GM18858 (cell line): ENCODE results near the gene MT1E.
"Not testable (repeated sequence)": the region's sequence is repeated elsewhere in the genome, so short reads cannot be mapped to it uniquely, and the experiment has no call there.

Source experiments
- ATAC-seq: cut with Tn5 transposase; IDR thresholded peaks from one replicate; pipeline ENCODE4 v1.9.1; 2021; ENCODE audit not compliant: unreplicated experiment

MT1E gene

DNA sequence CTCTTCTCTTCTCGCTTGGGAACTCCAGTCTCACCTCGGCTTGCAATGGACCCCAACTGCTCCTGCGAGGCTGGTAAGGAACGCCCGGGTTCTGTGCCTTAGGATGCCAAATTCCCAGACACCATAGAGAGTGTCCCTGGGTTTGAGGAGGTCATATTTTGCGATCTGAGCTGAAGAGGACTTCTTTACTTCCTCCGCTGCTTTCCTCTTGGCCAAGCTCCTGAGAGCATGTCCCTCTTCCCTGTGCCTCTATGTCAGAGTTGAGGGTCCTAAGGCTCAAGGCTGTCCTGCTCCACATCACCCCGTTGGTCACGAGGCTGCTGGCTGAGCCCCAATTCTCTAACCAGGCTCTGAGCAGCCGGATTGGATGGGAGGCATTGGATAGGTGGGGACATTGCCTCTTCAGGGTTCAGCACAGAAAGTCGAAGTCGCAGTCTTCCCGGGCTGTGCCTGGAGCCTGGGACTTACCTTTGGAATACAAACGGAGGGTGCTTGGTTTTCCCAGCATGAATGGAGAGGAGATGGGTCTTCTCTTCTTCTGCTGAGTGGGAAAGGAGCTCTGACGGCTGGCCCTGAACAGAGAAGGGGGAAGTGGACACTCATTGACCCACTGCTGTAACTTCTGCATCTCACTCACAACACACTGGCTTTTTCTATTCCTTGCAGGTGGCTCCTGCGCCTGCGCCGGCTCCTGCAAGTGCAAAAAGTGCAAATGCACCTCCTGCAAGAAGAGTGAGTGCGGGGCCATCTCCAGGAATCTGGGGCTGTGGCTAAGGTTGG, 44.4 kb downstream of the MT1E start:
- no peak for ATAC-seq

DNA sequence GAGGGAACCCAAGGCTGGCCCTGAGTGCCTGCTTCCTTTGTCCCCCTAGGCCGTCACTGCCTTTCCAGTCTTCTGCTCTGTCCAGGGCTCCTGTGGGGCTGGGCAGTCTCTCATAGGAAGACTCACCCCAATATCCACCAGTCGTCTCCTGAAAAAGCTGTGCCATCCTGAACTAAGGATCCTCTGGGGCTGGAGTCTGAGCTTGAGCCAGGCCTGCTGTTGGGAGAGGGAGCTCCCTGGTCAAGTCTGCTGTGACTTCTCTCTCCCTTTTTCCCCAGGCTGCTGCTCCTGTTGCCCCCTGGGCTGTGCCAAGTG, 45.0 kb downstream of the MT1E start:
- no peak for ATAC-seq

DNA sequence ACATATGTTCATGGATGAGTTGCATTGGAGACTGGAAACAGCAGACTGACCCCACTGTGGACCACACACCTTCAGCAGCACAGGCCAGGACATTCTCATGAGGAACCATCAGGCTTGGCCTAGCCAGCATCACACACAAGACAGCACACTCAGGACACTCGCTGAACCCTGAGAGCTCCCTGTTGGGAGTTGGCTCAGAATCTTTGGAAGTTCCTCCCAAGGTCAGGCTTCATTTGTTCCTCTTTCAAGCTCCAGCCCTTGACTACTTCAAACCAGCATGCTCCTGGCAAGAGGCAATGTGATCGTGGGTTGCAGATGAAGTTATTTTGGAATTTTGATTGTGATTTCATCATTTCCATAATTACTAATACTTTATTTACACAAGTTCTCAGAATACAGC, 46.1 kb downstream of the MT1E start:
- not testable (repeated sequence) for ATAC-seq

DNA sequence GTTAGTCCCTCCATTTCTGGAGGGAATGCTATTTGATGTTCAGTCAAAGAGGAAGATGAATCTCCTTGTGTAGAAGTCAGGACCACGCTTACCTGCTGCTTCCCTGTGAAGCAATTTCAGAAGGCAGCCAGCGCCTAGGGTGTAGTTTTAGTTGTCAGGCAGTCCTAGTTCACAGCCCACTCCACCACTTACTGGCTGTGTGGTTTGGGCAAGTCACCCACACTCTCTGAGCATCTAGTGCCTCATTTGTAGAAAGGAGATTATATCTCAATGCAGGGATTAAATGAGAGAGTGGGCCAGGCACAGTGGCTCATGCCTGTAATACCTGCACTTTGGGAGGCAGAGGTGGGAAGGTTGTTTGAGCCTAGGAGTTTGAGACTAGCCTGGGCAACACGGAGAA, 46.6 kb downstream of the MT1E start:
- ATAC-seq: not testable (repeated sequence)

DNA sequence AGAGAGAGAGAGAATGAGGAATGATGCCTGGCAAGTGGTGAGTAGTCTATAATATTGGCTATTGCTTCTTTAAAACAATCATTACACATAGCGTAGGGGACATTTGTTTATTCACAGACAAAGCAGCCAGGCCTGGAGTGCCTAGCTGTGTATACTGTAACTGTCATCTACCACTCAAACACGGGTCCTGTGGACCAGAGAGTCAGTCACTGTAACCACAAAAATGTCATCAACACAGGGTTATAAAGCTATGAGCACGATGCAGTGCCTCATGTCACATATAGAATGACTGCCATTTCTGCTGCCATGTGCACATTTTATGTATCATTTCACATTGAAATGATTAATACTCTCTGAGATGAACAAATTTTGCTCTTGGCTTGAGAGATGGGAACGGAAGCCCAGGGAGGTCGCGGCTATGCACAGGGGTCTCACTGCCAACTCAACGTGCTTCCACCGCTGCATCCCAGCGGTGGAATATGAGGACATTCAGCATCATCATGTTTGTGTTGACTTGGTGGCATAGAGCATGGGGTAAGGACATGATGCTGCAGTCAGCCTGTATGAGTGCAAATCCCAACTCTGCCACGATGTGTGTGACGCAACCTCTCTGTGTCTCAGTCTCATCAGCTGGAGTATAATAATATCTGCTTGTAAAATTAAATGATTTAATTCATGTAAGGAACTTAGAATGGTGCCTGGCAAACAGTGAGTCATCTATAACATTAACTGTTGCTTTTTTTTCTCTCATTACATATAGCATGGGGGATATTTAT, 47.4 kb downstream of the MT1E start:
- ATAC-seq: no peak

DNA sequence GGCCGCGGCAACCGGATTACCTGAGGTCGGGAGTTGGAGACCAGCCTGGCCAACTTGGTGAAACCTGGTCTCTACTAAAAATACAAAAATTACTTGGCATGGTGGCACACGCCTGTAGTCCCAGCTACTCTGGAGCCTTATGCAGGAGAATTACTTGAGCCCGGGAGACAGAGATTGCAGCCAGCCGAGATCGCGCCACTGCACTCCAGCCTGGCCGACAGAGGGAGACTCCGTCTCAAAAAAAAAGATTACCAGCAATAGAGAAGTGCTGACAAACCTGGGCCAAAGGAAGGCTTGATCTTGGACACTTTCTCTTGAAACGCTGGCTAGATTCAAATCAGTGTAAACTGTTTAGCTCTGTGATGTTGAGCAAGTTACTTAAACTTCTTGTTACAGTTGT, 48.3 kb downstream of the MT1E start:
- no peak for ATAC-seq

DNA sequence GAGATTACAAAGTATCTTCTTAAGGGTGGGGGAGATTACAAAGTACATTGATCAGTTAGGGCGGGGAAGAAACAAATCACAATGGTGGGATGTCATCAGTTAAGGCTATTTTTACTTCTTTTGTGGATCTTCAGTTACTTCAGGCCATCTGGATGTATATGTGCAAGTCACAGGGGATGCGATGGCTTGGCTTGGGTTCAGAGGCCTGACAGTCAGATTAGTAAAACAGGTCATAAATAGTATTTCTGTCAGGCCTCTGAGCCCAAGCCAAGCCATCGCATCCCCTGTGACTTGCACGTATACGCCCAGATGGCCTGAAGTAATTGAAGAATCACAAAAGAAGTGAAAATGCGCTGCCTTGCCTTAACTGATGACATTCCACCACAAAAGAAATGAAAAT, 49.0 kb downstream of the MT1E start:
- not testable (repeated sequence) for ATAC-seq

DNA sequence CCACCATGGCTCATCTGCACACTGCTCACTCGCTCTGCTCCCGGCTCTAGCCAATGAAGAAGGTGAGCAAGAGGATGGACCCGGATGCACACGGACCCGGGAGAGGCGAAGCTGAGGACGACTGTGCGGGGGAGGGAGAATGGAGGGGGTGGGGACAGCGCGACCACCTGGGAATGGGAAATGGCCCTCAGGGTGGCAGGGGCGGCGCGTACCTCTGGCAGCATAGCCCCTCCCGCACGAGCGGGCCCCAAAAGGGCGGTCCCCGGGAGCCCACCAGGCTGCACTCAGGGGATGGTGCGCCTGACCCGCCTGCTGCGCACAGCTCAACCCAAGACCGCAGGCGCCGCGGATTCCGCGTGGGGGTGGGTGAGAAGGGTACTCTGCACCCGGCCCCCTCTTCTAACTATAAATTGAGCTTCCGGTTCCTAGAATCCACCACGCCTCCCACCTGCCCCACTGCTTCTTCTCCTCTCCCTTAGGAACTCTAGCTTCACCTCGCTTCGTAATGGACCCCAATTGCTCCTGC, 50.2 kb downstream of the MT1E start:
- ATAC-seq: no peak
